Measurements from ENCODE around the gene RAP1GAP2. TPM values are rescaled to one million over a fixed set of nuclear protein-coding genes. Genes with fewer than 3 reads are reported as not detected.

The RAP1GAP2 gene
- total and polyA plus RNA-seq, 7 experiments from 2014 or later = 0.54 to 95.6 (median 2.6) TPM

DNA sequence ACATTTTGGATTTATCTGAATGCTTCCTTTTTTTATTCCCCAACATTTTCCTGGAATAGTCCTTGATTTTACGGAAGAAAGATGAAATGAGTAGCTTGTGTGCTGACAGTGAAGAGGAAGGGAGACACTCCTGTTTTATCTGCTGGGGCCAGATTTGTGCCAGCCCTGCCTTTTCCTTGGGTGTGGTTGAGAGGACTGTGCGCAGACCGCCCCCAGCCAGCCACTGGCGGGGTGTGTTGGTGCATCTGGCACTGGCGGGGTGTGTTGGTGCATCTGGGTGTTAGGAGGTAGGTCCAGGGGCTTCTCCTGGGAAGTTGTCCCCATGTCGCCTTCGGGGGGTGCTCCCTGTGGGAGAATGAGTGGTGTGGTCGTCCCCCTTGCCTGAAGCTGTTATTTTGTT, 39.5 kb downstream of the RAP1GAP2 start:
- ATAC-seq (no peak), DNase-seq (no peak)
- H3K36me3 ChIP-seq (ENCODE audit: control insufficient read depth in 2 of 3, insufficient read depth in 3 of 3, low read length in 3 of 3) = peaks cover 0 to 4% (median 4%) of the 10 kb centered on the region in 3 experiments
- intact Hi-C loops (cut with micrococcal nuclease) = no loop called here
- Mint-ChIP-seq H3K9me3 (no peaks in the 10 kb centered on the region), H3K4me3 (no peak overlapping the region), H3K4me1 (peaks cover 0 to 14% (median 12%) of the 10 kb centered on the region in 7 donors), H3K27ac (no peak overlapping the region), H3K36me3 (peaks cover 0 to 11% (median 4%) of the 10 kb centered on the region in 5 donors), H3K27me3 (peaks cover 0 to 3% (median 0%) of the 10 kb centered on the region in 5 donors)
- H3K4me1 ChIP-seq (ENCODE audit: control insufficient read depth in 2 of 2, insufficient read depth in 2 of 2, low read length in 2 of 2) = no peaks in the 10 kb centered on the region
- H3K27me3 ChIP-seq (ENCODE audit: control insufficient read depth in 2 of 2, insufficient read depth in 2 of 2, low read length in 2 of 2) = no peaks in the 10 kb centered on the region
- no peak overlapping the region for H3K27ac ChIP-seq (ENCODE audit: low read depth, low read length)
- no peak overlapping the region for H3K4me3 ChIP-seq (ENCODE audit: low read length)
- ChIA-PET CTCF (interaction anchor here (1.0 to 3.6 kb wide), 9 partner anchors 8 to 168 kb away, joined by 3 to 21 read pairs (median 6); partner anchors contain the start of gene RAP1GAP2), POLR2A (no interaction called here)
- H3K9me3 ChIP-seq (ENCODE audit: control insufficient read depth in 2 of 3, low read length in 3 of 3) = no peaks in the 10 kb centered on the region

DNA sequence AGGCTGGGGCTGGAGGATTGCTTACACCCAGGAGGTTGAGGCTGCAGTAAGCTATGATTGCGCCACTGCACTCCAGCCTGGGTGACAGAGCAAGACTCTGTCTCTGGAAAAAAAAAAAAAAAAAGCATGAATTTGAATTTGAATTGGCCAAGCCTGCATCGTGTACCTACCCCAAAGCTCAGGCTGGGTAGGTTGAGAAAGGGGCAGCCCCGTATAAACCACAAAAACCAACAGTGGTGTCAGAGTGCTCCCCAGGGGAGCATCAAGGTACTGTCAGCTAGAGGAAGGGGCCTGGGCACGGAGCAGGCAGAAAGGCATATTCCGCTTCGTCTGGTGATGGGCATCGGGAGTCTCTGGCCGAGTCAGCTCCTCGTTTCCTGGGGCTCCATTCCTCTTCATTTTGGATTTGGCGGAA, 40.9 kb downstream of the RAP1GAP2 start:
- Histone ChIP-seq H3K4me3 (ENCODE audit: low read length) (no peak overlapping the region), H3K9me3 (ENCODE audit: control insufficient read depth in 2 of 3, low read length in 3 of 3) (no peaks in the 10 kb centered on the region), H3K4me1 (ENCODE audit: control insufficient read depth in 2 of 2, insufficient read depth in 2 of 2, low read length in 2 of 2) (no peaks in the 10 kb centered on the region), H3K27me3 (ENCODE audit: control insufficient read depth in 2 of 2, insufficient read depth in 2 of 2, low read length in 2 of 2) (no peaks in the 10 kb centered on the region), H3K27ac (ENCODE audit: low read depth, low read length) (no peak overlapping the region), H3K36me3 (ENCODE audit: control insufficient read depth in 2 of 3, insufficient read depth in 3 of 3, low read length in 3 of 3) (peaks cover 0 to 4% (median 4%) of the 10 kb centered on the region in 3 experiments)
- no peak overlapping the region for H3K27ac Mint-ChIP-seq
- peaks cover 0 to 11% (median 4%) of the 10 kb centered on the region in 5 donors for H3K36me3 Mint-ChIP-seq
- peak; percentile 93 for ATAC-seq
- CTCF ChIA-PET = interaction anchor here (0.6 to 3.6 kb wide), 15 partner anchors 11 to 588 kb away, joined by 3 to 21 read pairs (median 3); no protein-coding TSS in a partner anchor
- H3K9me3 Mint-ChIP-seq = no peaks in the 10 kb centered on the region
- DNase-seq = peak in 8 of 9 donors; percentile 26 to 54 (median 42)
- H3K4me1 Mint-ChIP-seq = peaks cover 0 to 14% (median 9%) of the 10 kb centered on the region in 7 donors
- no peak overlapping the region for H3K4me3 Mint-ChIP-seq
- POLR2A ChIA-PET = interaction anchor here (0.6 to 2.2 kb wide), 3 partner anchors 21 to 48 kb away, joined by 3 to 8 read pairs (median 3); no protein-coding TSS in a partner anchor
- intact Hi-C loops (cut with micrococcal nuclease) = loop anchor here (1.0 kb wide), 1 partner anchor 51 kb away; no protein-coding TSS in a partner anchor
- peaks cover 0 to 3% (median 0%) of the 10 kb centered on the region in 5 donors for H3K27me3 Mint-ChIP-seq

DNA sequence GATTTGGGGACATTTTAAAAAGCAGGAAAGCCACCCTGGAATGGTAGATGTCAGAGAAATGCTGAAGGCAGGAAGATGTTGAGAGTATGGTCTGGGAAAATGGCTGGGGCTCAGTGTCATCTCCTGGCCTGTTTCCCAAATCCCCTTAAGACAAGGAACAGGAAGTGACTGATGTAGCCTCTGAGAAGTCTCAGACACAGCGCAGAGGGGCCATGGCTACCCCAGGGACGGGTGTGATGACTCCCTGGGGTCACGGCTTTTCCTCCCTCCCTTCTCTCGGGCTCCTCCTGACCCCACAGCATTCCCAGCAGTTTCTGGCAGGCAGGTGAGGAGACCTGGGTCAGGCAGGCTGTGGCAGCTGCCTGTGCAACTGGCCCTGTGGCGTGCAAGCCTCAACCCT, 45.4 kb downstream of the RAP1GAP2 start:
- H3K27me3 Mint-ChIP-seq = peaks cover 0 to 3% (median 0%) of the 10 kb centered on the region in 5 donors

DNA sequence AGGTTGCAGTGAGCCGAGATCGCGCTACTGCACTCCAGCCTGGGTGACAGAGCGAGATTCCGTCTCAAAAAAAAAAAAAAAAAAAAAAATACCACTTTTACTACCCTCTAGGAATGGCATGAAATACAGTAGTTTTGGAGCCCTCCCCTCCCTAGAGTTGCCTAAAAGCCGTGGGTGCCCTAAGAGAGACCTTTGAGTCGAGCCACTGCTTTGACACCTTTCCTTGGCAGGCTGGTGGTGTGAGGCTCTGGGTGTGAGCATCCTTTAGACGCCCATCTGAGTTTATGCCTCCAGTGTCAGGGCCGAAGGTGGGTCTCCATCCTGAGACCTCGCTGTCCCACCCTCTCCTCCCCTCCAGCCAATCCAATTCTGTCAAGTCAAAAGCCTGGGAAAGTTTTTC, 46.2 kb downstream of the RAP1GAP2 start:
- Histone ChIP-seq H3K4me1 (ENCODE audit: control insufficient read depth in 2 of 2, insufficient read depth in 2 of 2, low read length in 2 of 2) (no peaks in the 10 kb centered on the region), H3K27ac (ENCODE audit: low read depth, low read length) (no peak overlapping the region), H3K27me3 (ENCODE audit: control insufficient read depth in 2 of 2, insufficient read depth in 2 of 2, low read length in 2 of 2) (no peaks in the 10 kb centered on the region), H3K9me3 (ENCODE audit: control insufficient read depth in 2 of 3, low read length in 3 of 3) (no peaks in the 10 kb centered on the region), H3K4me3 (ENCODE audit: low read length) (no peak overlapping the region), H3K36me3 (ENCODE audit: control insufficient read depth in 2 of 3, insufficient read depth in 3 of 3, low read length in 3 of 3) (peaks cover 0 to 8% (median 0%) of the 10 kb centered on the region in 3 experiments)
- ChIA-PET CTCF (no interaction called here), POLR2A (no interaction called here)
- Mint-ChIP-seq H3K4me3 (no peak overlapping the region), H3K9me3 (no peaks in the 10 kb centered on the region), H3K27ac (no peak overlapping the region), H3K27me3 (peaks cover 0 to 3% (median 0%) of the 10 kb centered on the region in 5 donors), H3K4me1 (peaks cover under 1 to 10% (median 1%) of the 10 kb centered on the region in 7 donors), H3K36me3 (peaks cover 0 to 7% (median 0%) of the 10 kb centered on the region in 5 donors)
- DNase-seq (no peak), ATAC-seq (no peak)
- intact Hi-C loops (cut with micrococcal nuclease) = loop anchor here in 1 of 2 donors (10.0 kb wide), 1 partner anchor 782 kb away; no protein-coding TSS in a partner anchor

More for the DNA sequence above, 45.4 kb downstream of the RAP1GAP2 start:
- Histone ChIP-seq H3K9me3 (ENCODE audit: control insufficient read depth in 2 of 3, low read length in 3 of 3) (no peaks in the 10 kb centered on the region), H3K4me1 (ENCODE audit: control insufficient read depth in 2 of 2, insufficient read depth in 2 of 2, low read length in 2 of 2) (no peaks in the 10 kb centered on the region), H3K27ac (ENCODE audit: low read depth, low read length) (no peak overlapping the region), H3K27me3 (ENCODE audit: control insufficient read depth in 2 of 2, insufficient read depth in 2 of 2, low read length in 2 of 2) (no peaks in the 10 kb centered on the region), H3K4me3 (ENCODE audit: low read length) (no peak overlapping the region), H3K36me3 (ENCODE audit: control insufficient read depth in 2 of 3, insufficient read depth in 3 of 3, low read length in 3 of 3) (peaks cover 0 to 8% (median 4%) of the 10 kb centered on the region in 3 experiments)
- H3K36me3 Mint-ChIP-seq = peaks cover 0 to 7% (median 3%) of the 10 kb centered on the region in 5 donors
- peaks cover 0 to 17% (median 3%) of the 10 kb centered on the region in 7 donors for H3K4me1 Mint-ChIP-seq
- no peak for DNase-seq
- no peak overlapping the region for H3K27ac Mint-ChIP-seq
- no peak overlapping the region for H3K4me3 Mint-ChIP-seq
- ChIA-PET CTCF (interaction anchor here (0.9 kb wide), 1 partner anchor 172 kb away, joined by 3 read pairs; no protein-coding TSS in a partner anchor), POLR2A (no interaction called here)
- ATAC-seq = no peak
- intact Hi-C loops (cut with micrococcal nuclease) = loop anchor here in 1 of 2 donors (10.0 kb wide), 1 partner anchor 783 kb away; no protein-coding TSS in a partner anchor
- H3K9me3 Mint-ChIP-seq = no peaks in the 10 kb centered on the region

DNA sequence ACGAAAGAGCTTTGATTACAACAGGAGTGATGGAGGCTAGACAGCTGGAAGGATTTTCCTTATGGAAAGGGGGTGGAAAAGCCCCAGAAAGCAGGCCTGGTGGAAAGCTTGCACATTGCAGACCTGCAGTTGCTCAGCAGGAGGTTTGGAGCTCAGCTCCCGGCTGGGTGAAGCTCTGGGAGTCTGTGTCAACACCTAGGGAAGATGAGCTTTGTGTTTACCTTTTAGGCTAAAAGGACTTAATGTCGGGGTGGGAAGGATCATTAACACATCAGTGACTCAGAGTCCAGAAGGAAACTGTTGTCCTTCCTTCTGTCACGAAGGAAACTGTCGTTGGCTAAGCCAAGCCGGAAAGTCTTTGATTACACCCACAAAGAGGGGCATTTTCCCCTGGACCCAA, 48.2 kb downstream of the RAP1GAP2 start:
- no peak for DNase-seq
- H3K9me3 Mint-ChIP-seq = no peaks in the 10 kb centered on the region
- POLR2A ChIA-PET = no interaction called here

DNA sequence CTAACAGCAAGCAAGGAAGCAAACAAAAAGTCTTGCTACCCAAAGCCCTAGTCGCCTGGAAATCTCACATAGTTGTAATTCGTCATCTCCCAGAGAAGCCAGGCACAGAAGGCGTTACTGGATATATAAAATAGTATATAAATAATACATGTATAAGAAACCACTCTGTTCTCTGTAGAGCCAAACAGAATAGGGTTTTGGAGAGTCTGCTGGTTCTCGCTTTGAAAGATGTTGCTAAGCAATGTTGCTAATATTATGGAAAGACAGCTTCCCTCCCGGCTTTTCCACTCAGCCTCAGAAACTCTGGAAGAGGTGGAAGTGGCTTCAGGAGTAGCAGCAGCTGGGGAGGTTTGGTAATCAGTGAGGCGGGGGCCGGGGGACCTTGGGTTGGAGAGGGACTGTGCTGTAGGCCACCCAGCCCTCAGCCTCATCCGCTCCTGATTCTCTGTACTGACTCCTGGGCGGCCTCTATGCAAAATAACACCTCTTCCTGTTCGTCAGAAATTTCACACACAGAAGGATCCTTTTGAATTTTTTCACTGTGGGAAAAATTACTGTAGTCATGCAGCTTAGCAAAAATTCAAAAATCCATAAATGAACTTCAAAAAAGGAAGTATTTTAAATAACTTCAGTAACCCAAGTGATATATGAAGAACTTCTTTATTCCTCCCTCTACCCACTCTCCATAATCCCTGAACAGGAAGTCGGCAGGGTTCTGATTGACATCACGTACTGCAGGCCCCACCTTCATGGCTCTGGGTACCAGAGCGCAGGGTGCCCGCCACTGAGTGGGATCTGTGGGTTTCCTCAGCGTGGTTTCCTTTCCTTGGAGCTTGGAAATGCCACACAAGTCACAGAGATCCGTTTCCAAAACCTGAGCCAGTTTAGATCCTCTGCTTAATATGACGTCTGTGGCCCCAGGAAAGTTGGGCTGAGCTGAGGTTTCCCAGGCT, 51.4 kb downstream of the RAP1GAP2 start:
- Histone ChIP-seq H3K9me3 (ENCODE audit: control insufficient read depth in 2 of 3, low read length in 3 of 3) (no peaks in the 10 kb centered on the region), H3K4me1 (ENCODE audit: control insufficient read depth in 2 of 2, insufficient read depth in 2 of 2, low read length in 2 of 2) (peaks cover 0 to 3% of the 10 kb centered on the region in 2 donors), H3K27ac (ENCODE audit: low read depth, low read length) (no peak overlapping the region), H3K36me3 (ENCODE audit: control insufficient read depth in 2 of 3, insufficient read depth in 3 of 3, low read length in 3 of 3) (peaks cover 0 to 3% (median 0%) of the 10 kb centered on the region in 3 experiments), H3K27me3 (ENCODE audit: control insufficient read depth in 2 of 2, insufficient read depth in 2 of 2, low read length in 2 of 2) (no peaks in the 10 kb centered on the region), H3K4me3 (ENCODE audit: low read length) (no peak overlapping the region)
- Mint-ChIP-seq H3K4me1 (peaks cover 13 to 28% (median 21%) of the 10 kb centered on the region in 7 donors), H3K27ac (peak overlapping the region in 1 of 9 donors; percentile 25), H3K9me3 (no peaks in the 10 kb centered on the region), H3K27me3 (peaks cover 0 to 26% (median 4%) of the 10 kb centered on the region in 5 donors), H3K36me3 (peaks cover 0 to 7% (median 3%) of the 10 kb centered on the region in 5 donors), H3K4me3 (peak overlapping the region in 1 of 10 donors; percentile 12)
- no peak for DNase-seq
- intact Hi-C loops (cut with micrococcal nuclease) = loop anchor here (1.0 to 10.0 kb wide), 6 partner anchors 19 to 777 kb away; no protein-coding TSS in a partner anchor
- ATAC-seq = peak; percentile 67
- CTCF ChIA-PET = interaction anchor here (0.6 to 2.9 kb wide), 10 partner anchors 11 to 165 kb away, joined by 3 to 46 read pairs (median 3); no protein-coding TSS in a partner anchor
- POLR2A ChIA-PET = interaction anchor here (0.6 to 1.4 kb wide), 3 partner anchors 33 to 998 kb away, joined by 3 read pairs; no protein-coding TSS in a partner anchor

More for the DNA sequence above, 48.2 kb downstream of the RAP1GAP2 start:
- Mint-ChIP-seq H3K27ac (no peak overlapping the region), H3K4me3 (no peak overlapping the region), H3K36me3 (peaks cover 0 to 7% (median 3%) of the 10 kb centered on the region in 5 donors), H3K27me3 (peaks cover 0 to 5% (median 4%) of the 10 kb centered on the region in 5 donors), H3K4me1 (peaks cover 13 to 23% (median 17%) of the 10 kb centered on the region in 7 donors)
- peaks cover 0 to 3% of the 10 kb centered on the region in 2 donors for H3K4me1 ChIP-seq (ENCODE audit: control insufficient read depth in 2 of 2, insufficient read depth in 2 of 2, low read length in 2 of 2)
- no peak overlapping the region for H3K4me3 ChIP-seq (ENCODE audit: low read length)
- peaks cover 0 to 3% (median 0%) of the 10 kb centered on the region in 3 experiments for H3K36me3 ChIP-seq (ENCODE audit: control insufficient read depth in 2 of 3, insufficient read depth in 3 of 3, low read length in 3 of 3)
- H3K9me3 ChIP-seq (ENCODE audit: control insufficient read depth in 2 of 3, low read length in 3 of 3) = no peaks in the 10 kb centered on the region
- no peaks in the 10 kb centered on the region for H3K27me3 ChIP-seq (ENCODE audit: control insufficient read depth in 2 of 2, insufficient read depth in 2 of 2, low read length in 2 of 2)
- no peak overlapping the region for H3K27ac ChIP-seq (ENCODE audit: low read depth, low read length)
- no peak for ATAC-seq
- intact Hi-C loops (cut with micrococcal nuclease) = loop anchor here in 1 of 2 donors (10.0 kb wide), 1 partner anchor 780 kb away; no protein-coding TSS in a partner anchor
- CTCF ChIA-PET = interaction anchor here (0.7 to 0.9 kb wide), 2 partner anchors 19 to 704 kb away, joined by 3 read pairs; no protein-coding TSS in a partner anchor
